Testis (tissue), 3 donors: ENCODE results near the gene PCBP3. TPM values are rescaled to one million over a fixed set of nuclear protein-coding genes. Genes with fewer than 3 reads are reported as not detected.

Experiments used
- DNase-seq: peaks from one replicate; pipeline ENCODE4 v3.0.0-alpha.2; 2019
- H3K27ac ChIP-seq, 2 donors: fragments of 200-600 bp; sonication (generic); one replicate each; pipeline ENCODE4 v1.5.1; 2019
- H3K27me3 ChIP-seq: fragments of 200-600 bp; sonication (generic); one replicate; pipeline ENCODE4 v1.5.1; 2019
- H3K36me3 ChIP-seq: fragments of 200-600 bp; sonication (generic); one replicate; pipeline ENCODE4 v1.5.1; 2017; ENCODE audit warnings: low read depth; ENCODE audit errors: missing control alignments
- H3K4me1 ChIP-seq: fragments of 200-600 bp; sonication (generic); one replicate; pipeline ENCODE4 v1.5.1; 2019
- H3K4me3 ChIP-seq, 2 donors: fragments of 200-600 bp; sonication (generic); one replicate each; pipeline ENCODE4 v1.5.1; 2017 to 2019
- H3K9me3 ChIP-seq: fragments of 200-600 bp; sonication (generic); one replicate; pipeline ENCODE4 v1.5.1; 2017
- POLR2A ChIP-seq: fragments of 450-650 bp; IDR thresholded peaks from one replicate; pipeline ENCODE4 v1.6.1; 2017; ENCODE audit warnings: antibody characterized with exemption, mild to moderate bottlenecking, moderate library complexity
- WGBS, 2 donors: methylation state at CpG; one replicate each; pipeline ENCODE4 v1.1.5; 2018; 5-methylcytosine and 5-hydroxymethylcytosine counted together
- intact Hi-C: fragments of 100-400 bp; cut with DNase I; formaldehyde crosslinking; loops from one replicate; pipeline ENCODE4 v1.15.1; 2023; ENCODE audit warnings: low total_unique reads
- polyA plus RNA-seq: library from polyadenylated mRNA; stranded (reverse); fragments of 350-450 nt; fragmentation: Illumina TruSeq; extraction: RNeasy Lipid Tissue Mini Kit (QIAGEN cat#74804); gene quantifications from one replicate; pipeline ENCODE4 v1.2.3, GENCODE V29; 2014; ENCODE audit warnings: low read depth, low replicate concordance; ENCODE audit not compliant: insufficient read depth
- total RNA-seq, 2 donors: library from RNA; depleted of rRNA; stranded (reverse); fragments of >200 nt; gene quantifications; one replicate each; pipeline ENCODE4 v1.2.3, GENCODE V29; 2016
- TF ChIP-seq, protein P1 (sequence below), 3 experiments: fragments of 450-650 bp in 2 of 3; fragments of 200-600 bp in 1 of 3; sonication (generic) in 1 of 3; IDR thresholded peaks; one replicate each; pipeline ENCODE4 v1.5.1; 2016 to 2019; ENCODE audit warnings: antibody characterized with exemption in 3 of 3, mild to moderate bottlenecking in 2 of 3, moderate library complexity in 1 of 3

Gene PCBP3
- total and polyA plus RNA-seq, 3 donors from 2014 or later, result 35.7 to 58.3 (median 38.0) TPM

DNA sequence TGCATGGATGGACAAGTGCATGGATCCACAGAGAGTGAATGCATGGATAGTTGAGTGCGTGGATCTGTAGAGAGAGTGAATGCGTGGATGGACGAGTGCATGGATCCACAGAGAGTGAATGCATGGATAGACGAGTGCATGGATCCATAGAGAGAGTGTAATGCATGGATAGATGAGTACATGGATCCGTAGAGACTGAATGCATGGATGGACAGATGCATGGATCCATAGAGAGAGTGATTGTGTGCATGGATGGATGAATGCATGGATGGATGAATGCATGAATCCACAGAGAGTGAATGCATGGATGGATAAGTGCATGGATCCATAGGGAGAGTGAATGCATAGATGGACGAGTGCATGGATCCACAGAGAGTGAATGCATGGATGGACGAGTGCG, 153.8 kb downstream of the PCBP3 start:
- intact Hi-C loops, result no loop called here

DNA sequence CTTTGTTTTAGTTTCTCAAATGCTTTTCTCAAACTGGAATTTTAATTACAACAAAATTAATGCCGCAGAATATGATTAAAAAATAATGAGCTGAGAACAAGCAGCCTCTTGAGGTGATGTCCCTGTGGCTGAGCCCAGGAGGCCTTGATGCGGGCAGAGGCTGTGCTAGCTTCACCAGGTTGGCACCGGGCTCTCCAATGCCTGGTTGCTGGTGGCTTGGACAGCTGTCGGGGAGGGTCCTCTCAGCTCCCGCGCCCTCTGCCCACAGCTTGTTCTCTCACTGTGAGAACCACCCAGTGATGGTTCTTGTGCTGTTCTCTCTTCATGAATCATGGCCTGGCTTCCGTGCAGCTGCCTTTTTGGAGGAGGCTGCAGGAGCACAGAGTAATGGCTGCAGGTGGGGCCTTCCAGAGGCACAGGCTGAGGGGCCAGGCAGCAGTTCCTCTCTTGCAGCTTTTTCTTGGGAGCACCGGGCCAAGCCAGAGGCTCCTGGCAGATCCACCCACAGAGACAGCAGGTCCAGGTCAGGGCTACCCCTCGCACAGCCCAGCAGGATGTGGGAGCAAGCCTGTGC, 156.3 kb downstream of the PCBP3 start:
- Histone ChIP-seq H3K27me3 (no peaks in the 10 kb centered on the region), H3K27ac (no peak overlapping the region), H3K36me3 (no peaks in the 10 kb centered on the region), H3K9me3 (no peaks in the 10 kb centered on the region), H3K4me3 (no peak overlapping the region), H3K4me1 (no peaks in the 10 kb centered on the region)
- WGBS, 2 donors, result 63 to 80% methylated on average over 5 to 9 of the region's 9 CpGs
- no peak for TF ChIP-seq POLR2A
- TF ChIP-seq, protein P1, sequence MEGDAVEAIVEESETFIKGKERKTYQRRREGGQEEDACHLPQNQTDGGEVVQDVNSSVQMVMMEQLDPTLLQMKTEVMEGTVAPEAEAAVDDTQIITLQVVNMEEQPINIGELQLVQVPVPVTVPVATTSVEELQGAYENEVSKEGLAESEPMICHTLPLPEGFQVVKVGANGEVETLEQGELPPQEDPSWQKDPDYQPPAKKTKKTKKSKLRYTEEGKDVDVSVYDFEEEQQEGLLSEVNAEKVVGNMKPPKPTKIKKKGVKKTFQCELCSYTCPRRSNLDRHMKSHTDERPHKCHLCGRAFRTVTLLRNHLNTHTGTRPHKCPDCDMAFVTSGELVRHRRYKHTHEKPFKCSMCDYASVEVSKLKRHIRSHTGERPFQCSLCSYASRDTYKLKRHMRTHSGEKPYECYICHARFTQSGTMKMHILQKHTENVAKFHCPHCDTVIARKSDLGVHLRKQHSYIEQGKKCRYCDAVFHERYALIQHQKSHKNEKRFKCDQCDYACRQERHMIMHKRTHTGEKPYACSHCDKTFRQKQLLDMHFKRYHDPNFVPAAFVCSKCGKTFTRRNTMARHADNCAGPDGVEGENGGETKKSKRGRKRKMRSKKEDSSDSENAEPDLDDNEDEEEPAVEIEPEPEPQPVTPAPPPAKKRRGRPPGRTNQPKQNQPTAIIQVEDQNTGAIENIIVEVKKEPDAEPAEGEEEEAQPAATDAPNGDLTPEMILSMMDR (IDR thresholded peaks at IDR 0.05), result no peak
- intact Hi-C loops, result no loop called here
- DNase-seq, result no peak

More for the DNA sequence above, 153.8 kb downstream of the PCBP3 start:
- no peak for TF ChIP-seq POLR2A
- TF ChIP-seq, protein P1 (IDR thresholded peaks at IDR 0.05), result no peak
- no peak for DNase-seq
- H3K27me3 ChIP-seq, result no peaks in the 10 kb centered on the region
- H3K4me3 ChIP-seq, result no peak overlapping the region
- no peaks in the 10 kb centered on the region for H3K36me3 ChIP-seq
- 55 to 58% methylated on average over 8 of the region's 8 CpGs for WGBS, 2 donors
- H3K4me1 ChIP-seq, result no peaks in the 10 kb centered on the region
- H3K27ac ChIP-seq, result no peak overlapping the region
- no peaks in the 10 kb centered on the region for H3K9me3 ChIP-seq

DNA sequence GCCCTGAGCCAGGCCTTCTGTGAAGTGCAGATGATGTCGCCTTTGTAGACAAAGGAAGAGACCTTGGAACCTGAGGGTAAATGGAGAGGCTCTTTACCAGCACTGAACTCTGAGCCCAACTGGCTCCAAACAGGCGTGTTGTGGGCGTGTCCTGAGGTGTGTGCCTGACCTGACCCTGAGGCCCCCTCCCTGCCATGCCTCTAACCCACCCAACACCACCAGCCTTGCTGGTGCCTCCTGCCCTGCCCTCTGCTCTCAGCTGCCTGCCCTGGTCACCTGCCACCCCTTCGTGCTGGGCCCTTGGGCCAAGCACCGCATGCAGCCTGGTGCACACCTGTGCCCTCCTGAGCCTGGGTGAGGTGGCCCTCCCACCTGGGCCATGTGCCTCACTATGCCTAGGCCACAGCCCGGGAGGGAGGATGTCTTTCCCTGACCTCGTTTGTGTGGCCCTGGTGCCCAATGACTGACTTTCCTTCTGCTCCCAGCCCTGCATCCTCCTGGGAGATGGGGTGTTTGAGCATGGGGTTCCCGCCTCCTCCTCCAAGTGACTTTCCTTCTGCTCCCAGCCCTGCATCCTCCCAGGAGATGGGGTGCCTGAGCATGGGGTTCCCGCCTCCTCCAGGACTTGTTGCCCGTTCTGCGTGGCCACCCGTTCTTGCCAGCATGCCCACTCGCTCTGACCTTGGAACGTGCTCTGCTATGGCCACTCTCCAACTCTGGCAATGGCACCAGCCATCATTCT, 157.0 kb downstream of the PCBP3 start:
- H3K4me1 ChIP-seq, result no peaks in the 10 kb centered on the region
- H3K4me3 ChIP-seq, result no peak overlapping the region
- H3K27me3 ChIP-seq, result no peaks in the 10 kb centered on the region
- no peak for DNase-seq
- WGBS, 2 donors, result 76 to 91% methylated on average over 12 to 14 of the region's 14 CpGs
- TF ChIP-seq, protein P1 (IDR thresholded peaks at IDR 0.05), result no peak
- TF ChIP-seq POLR2A, result no peak
- no peaks in the 10 kb centered on the region for H3K9me3 ChIP-seq
- intact Hi-C loops, result no loop called here
- H3K36me3 ChIP-seq, result no peaks in the 10 kb centered on the region
- H3K27ac ChIP-seq, result no peak overlapping the region

DNA sequence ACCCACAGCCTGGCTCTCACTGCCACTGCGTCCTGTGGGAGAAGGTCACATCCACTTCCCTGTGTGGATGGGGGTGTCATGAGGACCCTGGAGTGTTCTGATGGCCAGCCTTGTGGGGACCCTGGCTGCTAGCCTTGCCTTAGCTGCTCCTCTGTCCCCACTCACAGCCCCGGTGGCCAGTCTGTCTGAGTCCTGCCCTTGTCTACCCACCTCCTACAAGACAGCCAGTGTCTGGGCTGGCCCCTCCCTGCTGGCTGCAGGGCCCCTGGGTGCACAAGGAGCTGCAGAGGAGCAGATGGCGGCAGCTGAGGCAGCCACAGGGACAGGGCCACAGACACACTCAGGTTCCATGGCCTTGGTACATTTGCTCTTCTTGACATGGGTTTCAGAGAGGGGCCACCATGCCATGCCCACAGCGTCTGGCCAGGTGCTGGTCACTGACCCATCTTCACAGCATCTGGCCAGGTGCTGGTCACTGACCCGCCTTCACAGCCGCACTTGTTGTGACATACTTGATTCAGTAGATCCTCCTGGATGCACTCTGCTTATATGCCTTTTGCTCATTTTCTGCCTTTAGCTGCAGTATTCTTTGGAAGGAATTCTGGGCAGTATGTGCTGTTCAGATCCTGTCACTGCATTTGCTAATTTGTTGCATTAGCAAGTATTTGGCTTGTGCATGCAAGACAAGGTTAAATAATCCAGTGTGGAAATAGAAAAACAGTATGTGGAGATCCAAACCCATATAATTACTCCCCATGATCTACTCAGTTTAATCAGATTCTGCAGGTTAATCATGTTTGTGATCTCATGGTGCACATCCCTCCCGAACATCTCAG, 157.8 kb downstream of the PCBP3 start:
- no peaks in the 10 kb centered on the region for H3K4me1 ChIP-seq
- no peak overlapping the region for H3K27ac ChIP-seq
- intact Hi-C loops, result no loop called here
- WGBS, 2 donors, result 91 to 99% methylated on average over 5 to 7 of the region's 7 CpGs
- H3K9me3 ChIP-seq, result no peaks in the 10 kb centered on the region
- no peak for DNase-seq
- H3K4me3 ChIP-seq, result no peak overlapping the region
- H3K36me3 ChIP-seq, result no peaks in the 10 kb centered on the region
- H3K27me3 ChIP-seq, result no peaks in the 10 kb centered on the region
- no peak for TF ChIP-seq POLR2A
- TF ChIP-seq, protein P1 (IDR thresholded peaks at IDR 0.05), result no peak
